LNCAP (cell line): ENCODE measurements around the gene VAV3.

Experiments
- CTCF ChIP-seq: fragments of 450-650 bp; IDR thresholded peaks from 2 replicates; pipeline ENCODE4 v1.5.1; 2017; ENCODE audit warnings: mild to moderate bottlenecking

VAV3 gene

GRCh38 chr1:107979926-107980325 lies 14.9 kb upstream of the VAV3 start:
- no peak for TF ChIP-seq CTCF

DNA sequence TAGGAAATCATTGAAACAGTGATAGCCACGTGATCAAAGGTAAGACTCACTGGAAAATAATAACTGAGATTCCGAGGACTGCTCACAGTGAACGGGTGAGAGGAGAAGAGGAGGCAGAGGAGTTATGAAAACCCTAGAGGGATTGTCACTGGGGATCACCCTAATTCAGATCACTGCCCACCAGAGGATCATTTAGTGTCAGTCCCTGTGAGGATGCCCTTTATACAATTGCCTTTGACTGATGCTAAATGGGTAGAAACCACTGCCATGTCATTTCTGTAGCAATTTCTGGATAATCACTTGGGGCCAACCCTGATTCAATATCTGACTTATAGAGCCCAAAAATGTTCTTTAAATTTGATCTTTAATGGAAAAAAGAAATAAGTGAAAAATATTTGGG lies 14.1 kb upstream of the VAV3 start:
- no peak for TF ChIP-seq CTCF

DNA sequence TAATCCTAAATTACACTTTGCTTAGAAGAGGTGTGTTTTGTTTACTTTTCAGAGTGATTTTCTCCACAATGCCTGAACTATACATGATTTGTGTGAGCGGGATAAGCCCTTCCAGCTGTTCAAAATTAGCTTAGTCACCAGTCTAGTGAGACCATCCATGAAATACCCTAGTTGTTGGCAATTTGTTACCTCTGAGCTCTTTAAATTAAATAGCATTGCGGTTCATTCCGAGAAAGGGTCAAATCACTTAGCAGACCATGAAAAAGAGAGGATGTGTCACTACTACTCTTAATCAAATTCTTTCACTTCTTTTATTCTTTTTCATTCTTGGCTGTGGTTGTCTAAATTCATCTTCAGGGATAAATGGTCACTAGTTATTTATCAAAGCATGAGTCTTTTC lies 11.9 kb upstream of the VAV3 start:
- TF ChIP-seq CTCF = no peak

DNA sequence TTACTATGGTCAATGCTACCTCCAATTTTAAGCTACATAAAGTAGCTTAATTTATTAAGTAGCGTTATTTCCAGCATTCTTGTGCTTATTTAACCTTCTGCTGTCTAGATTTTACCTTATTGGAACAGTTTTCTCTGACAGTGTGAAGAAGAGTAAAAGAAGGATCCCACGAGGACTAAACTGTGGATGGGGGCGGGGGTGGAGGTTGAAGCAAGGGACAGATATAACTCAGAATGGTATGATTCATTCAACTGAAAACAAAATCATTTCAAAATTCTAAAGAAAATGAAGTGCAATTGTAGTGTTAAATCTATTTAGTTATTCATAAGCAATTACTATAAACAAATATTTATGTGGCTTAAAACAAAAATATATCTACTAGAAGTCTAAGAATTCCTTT lies 11.5 kb upstream of the VAV3 start:
- no peak for TF ChIP-seq CTCF

- no peak for TF ChIP-seq CTCF
Observed at GRCh38 chr1:107975851-107976250, 10.9 kb upstream of the VAV3 start.

DNA sequence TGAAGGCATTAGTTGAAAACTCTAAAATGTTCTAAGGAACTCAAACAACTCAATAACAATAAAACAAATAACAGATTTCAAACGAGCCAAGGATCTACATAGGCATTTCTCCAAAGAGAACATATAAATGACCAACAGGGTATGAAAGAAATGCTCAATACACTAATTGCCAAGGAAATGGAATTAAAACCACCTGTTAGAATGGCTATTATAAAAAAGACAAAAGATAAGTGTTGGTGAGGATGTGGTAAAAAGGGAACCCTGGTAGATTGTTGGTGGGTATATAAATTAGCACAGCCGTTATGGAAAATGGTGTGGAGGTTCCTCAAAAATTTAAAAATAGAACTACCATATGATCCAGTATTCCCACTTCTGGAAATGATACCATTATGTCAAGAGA lies 9.1 kb upstream of the VAV3 start:
- no peak for TF ChIP-seq CTCF

DNA sequence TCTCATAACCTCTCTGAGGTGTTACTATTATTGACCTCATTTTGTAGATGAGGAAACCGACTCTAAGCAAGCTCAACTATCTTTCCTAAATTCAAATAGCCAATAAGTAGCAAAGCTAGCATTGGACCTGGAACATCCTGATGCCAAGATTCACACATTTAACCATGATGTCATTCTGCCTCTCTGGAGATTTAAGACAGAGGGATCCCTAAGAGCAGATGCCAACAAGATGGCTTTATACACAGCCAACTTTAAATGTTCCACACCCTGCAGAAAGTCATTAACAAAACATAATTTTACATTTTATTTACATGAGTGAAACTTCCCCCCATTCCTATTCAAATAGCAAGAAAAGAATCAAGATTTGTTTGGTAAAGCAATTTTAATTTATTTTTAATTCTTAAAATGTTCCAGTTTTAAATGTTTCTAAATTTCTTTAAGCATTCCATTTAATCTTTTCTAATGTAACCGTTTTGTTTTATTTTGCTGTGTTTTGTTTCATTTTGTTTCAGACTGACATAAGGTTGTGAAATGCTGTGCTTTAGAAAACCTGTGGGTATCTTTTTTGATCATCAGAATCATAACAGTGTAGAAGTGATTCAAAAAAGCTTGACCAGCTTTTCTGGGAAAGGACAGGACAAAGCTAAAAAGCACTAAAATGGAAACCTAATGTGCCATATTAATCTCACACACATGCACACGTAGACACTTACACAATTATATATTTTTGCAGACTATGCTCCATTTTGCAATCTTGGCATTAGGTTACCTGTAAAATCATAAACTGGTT lies 7.6 kb upstream of the VAV3 start:
- TF ChIP-seq CTCF = no peak

- TF ChIP-seq CTCF = no peak
Observed at GRCh38 chr1:107966550-107966949, 1.6 kb upstream of the VAV3 start.
